H1 (cell line): Measurements from ENCODE around the gene ATP4A. TPM values are rescaled to one million over a fixed set of nuclear protein-coding genes. Genes with fewer than 3 reads are reported as not detected.

Experiments used
- CBX5 ChIP-seq: fragments of 300-800, 300-1000 bp; sonication (generic); IDR thresholded peaks from 2 replicates; pipeline ENCODE4 v1.7.1; 2016; ENCODE audit warnings: antibody characterized with exemption, low read length, low read depth
- CHD1 ChIP-seq: IDR thresholded peaks from 2 replicates; pipeline ENCODE4 v1.6.1; 2012; ENCODE audit warnings: low read depth, low read length, improper control_type of control experiment
- CREB1 ChIP-seq: IDR thresholded peaks from 2 replicates; pipeline ENCODE4 v1.6.1; 2012; ENCODE audit warnings: inconsistent platforms
- EP300 ChIP-seq, 2 experiments: IDR thresholded peaks; 1 replicate in 1 of 2; 2 replicates in 1 of 2; pipeline ENCODE4 v1.6.1; 2011 to 2012; ENCODE audit warnings: low read depth in 2 of 2, low read length in 2 of 2, mild to moderate bottlenecking in 2 of 2, borderline replicate concordance in 1 of 2, inconsistent platforms in 1 of 2, moderate library complexity in 1 of 2
- EZH2 ChIP-seq: fragments of 200-600 bp; sonication (generic); IDR thresholded peaks from 2 replicates; pipeline ENCODE4 v1.7.1; 2012; ENCODE audit warnings: low read depth, mild to moderate bottlenecking, moderate library complexity, low read length, inconsistent platforms; ENCODE audit not compliant: severe bottlenecking
- GTF2F1 ChIP-seq: IDR thresholded peaks from 2 replicates; pipeline ENCODE4 v1.6.1; 2012; ENCODE audit warnings: low read depth, low read length, improper control_type of control experiment, borderline replicate concordance
- NANOG ChIP-seq: IDR thresholded peaks from 2 replicates; pipeline ENCODE4 v1.6.1; 2011; ENCODE audit warnings: low read length, low read depth, mild to moderate bottlenecking, inconsistent platforms; ENCODE audit not compliant: insufficient read depth, poor library complexity, severe bottlenecking
- PHF8 ChIP-seq: fragments of 200-600 bp; sonication (generic); conservative IDR thresholded peaks from 2 replicates; pipeline ENCODE4 v1.7.1; 2012; ENCODE audit warnings: low read depth, mild to moderate bottlenecking, inconsistent platforms, low read length, moderate library complexity
- POLR2A ChIP-seq, 2 experiments: IDR thresholded peaks; 1 replicate in 1 of 2; 2 replicates in 1 of 2; pipeline ENCODE4 v1.6.1; 2011; ENCODE audit warnings: low read depth in 2 of 2, low read length in 2 of 2, mild to moderate bottlenecking in 2 of 2; ENCODE audit errors: control extremely low read depth in 1 of 2
- RXRA ChIP-seq: IDR thresholded peaks from 2 replicates; pipeline ENCODE4 v1.6.1; 2011; ENCODE audit warnings: low read depth, mild to moderate bottlenecking, low read length, moderate library complexity; ENCODE audit not compliant: insufficient read depth
- SP4 ChIP-seq: IDR thresholded peaks from 2 replicates; pipeline ENCODE4 v1.6.1; 2012; ENCODE audit warnings: low read length, inconsistent platforms
- SUZ12 ChIP-seq: fragments of 200-600 bp; sonication (generic); IDR thresholded peaks from 2 replicates; pipeline ENCODE4 v1.6.1; 2012; ENCODE audit warnings: mild to moderate bottlenecking, inconsistent platforms, low read length, moderate library complexity, mixed read lengths
- TAF1 ChIP-seq: IDR thresholded peaks from 2 replicates; pipeline ENCODE4 v1.6.1; 2011; ENCODE audit warnings: mild to moderate bottlenecking, low read depth, low read length
- TEAD4 ChIP-seq: IDR thresholded peaks from 2 replicates; pipeline ENCODE4 v1.6.1; 2012; ENCODE audit warnings: low read depth, low read length, inconsistent platforms, mixed read lengths
- polyA plus RNA-seq, 7 experiments: library from polyadenylated mRNA; depleted of rRNA in 3 of 7; stranded (reverse) in 5 of 7; unstranded in 2 of 7; fragments of >200 nt in 5 of 7; fragments of 200-250 nt in 2 of 7; gene quantifications; 1 replicate in 5 of 7; 2 replicates in 1 of 7; 4 replicates in 1 of 7; pipeline versions ENCODE4 v1.2.1 to v1.2.3, GENCODE V29; 2011 to 2013; ENCODE audit warnings: missing spikeins in 2 of 7, mixed read lengths in 2 of 7
- total RNA-seq: library from RNA; stranded (reverse); fragmentation: NEBNext Ultra II Directional; extraction: Animal tissue kit (Norgen Biotek cat#: 25700); gene quantifications from 2 replicates; pipeline ENCODE4 v1.2.1, GENCODE V29; 2021
- TF ChIP-seq, protein P1 (sequence below): IDR thresholded peaks from 2 replicates; pipeline ENCODE4 v1.6.1; 2012; ENCODE audit warnings: inconsistent platforms
- TF ChIP-seq, protein P2 (sequence below), 3 experiments: IDR thresholded peaks; 1 replicate in 2 of 3; 2 replicates in 1 of 3; pipeline versions ENCODE4 v1.5.1 to v1.6.1; 2011; ENCODE audit warnings: low read length in 3 of 3, mild to moderate bottlenecking in 3 of 3, inconsistent platforms in 2 of 3, low read depth in 1 of 3, moderate library complexity in 1 of 3; ENCODE audit not compliant: insufficient read depth in 1 of 3; ENCODE audit errors: control extremely low read depth in 1 of 3
- TF ChIP-seq, protein P3 (sequence below): IDR thresholded peaks from 2 replicates; pipeline ENCODE4 v1.6.1; 2012; ENCODE audit warnings: low read length, inconsistent platforms
- TF ChIP-seq, protein P4 (sequence below): IDR thresholded peaks from 2 replicates; pipeline ENCODE4 v1.6.1; 2011; ENCODE audit warnings: low read depth, mild to moderate bottlenecking, low read length; ENCODE audit not compliant: insufficient read depth

The ATP4A gene
- total and polyA plus RNA-seq, 2 of the 8 experiments (the other 6 are each of a cell fraction or from before 2014, with no cell fraction given) = 0.50 to 1.2 TPM

DNA sequence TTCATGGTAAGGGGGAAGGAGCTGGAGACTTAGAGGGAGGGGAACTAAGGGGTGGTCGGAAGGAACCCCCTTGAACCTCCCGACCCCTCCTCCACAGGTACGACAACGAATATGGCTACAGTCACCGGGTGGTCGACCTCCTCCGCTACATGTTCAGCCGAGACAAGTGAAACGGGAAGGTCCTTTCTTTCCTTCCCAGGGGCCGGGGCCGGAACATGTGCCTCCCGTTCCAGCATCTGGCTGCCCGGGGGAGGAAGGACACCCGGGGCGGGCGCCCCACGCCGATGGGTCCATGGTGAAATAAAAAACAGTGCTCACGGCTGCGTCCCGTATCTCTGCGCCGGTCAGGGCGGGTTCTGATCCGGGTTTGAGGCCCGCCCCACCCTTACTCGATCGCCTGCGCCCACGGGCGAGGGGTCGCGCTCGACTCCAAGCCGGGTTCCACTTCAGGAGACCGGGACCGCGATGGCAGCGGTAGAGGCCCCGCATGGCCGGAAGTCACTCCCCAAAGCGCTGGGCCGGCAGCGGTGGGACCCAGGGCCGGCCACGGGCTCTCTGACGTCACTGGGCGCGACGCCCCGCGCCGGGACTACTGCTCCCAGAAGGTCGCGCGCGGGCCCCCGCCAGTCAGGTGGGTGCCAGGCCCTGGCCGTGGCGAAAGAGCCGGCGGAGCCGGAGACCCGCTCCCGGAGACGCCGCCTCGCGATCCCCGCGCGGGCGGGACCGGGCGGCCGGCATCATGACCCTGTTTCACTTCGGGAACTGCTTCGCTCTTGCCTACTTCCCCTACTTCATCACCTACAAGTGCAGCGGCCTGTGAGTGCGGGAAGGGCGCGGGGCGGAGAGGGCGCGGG, 18.2 kb downstream of the ATP4A start, which contains the start of gene TMEM147 (continued):
- no peak for TF ChIP-seq RXRA
- TF ChIP-seq GTF2F1 = no peak
- TF ChIP-seq EZH2 = no peak
- TF ChIP-seq, protein P1, sequence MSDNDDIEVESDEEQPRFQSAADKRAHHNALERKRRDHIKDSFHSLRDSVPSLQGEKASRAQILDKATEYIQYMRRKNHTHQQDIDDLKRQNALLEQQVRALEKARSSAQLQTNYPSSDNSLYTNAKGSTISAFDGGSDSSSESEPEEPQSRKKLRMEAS = peak; percentile 61
- TF ChIP-seq TEAD4 = no peak
- no peak for TF ChIP-seq SP4
- TF ChIP-seq, protein P2, sequence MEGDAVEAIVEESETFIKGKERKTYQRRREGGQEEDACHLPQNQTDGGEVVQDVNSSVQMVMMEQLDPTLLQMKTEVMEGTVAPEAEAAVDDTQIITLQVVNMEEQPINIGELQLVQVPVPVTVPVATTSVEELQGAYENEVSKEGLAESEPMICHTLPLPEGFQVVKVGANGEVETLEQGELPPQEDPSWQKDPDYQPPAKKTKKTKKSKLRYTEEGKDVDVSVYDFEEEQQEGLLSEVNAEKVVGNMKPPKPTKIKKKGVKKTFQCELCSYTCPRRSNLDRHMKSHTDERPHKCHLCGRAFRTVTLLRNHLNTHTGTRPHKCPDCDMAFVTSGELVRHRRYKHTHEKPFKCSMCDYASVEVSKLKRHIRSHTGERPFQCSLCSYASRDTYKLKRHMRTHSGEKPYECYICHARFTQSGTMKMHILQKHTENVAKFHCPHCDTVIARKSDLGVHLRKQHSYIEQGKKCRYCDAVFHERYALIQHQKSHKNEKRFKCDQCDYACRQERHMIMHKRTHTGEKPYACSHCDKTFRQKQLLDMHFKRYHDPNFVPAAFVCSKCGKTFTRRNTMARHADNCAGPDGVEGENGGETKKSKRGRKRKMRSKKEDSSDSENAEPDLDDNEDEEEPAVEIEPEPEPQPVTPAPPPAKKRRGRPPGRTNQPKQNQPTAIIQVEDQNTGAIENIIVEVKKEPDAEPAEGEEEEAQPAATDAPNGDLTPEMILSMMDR (IDR thresholded peaks at IDR 0.05; ENCODE audit: control extremely low read depth in 1 of 3, insufficient read depth in 1 of 3, low read depth in 1 of 3, low read length in 3 of 3) = no peak
- TF ChIP-seq NANOG = no peak
- peak; percentile 85 for TF ChIP-seq PHF8
- no peak for TF ChIP-seq CBX5
- TF ChIP-seq SUZ12 = no peak
- TF ChIP-seq, protein P3, sequence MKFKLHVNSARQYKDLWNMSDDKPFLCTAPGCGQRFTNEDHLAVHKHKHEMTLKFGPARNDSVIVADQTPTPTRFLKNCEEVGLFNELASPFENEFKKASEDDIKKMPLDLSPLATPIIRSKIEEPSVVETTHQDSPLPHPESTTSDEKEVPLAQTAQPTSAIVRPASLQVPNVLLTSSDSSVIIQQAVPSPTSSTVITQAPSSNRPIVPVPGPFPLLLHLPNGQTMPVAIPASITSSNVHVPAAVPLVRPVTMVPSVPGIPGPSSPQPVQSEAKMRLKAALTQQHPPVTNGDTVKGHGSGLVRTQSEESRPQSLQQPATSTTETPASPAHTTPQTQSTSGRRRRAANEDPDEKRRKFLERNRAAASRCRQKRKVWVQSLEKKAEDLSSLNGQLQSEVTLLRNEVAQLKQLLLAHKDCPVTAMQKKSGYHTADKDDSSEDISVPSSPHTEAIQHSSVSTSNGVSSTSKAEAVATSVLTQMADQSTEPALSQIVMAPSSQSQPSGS = no peak
- peak in 1 of 2 experiments; percentile 88; a peak in 2 of 3 replicates for TF ChIP-seq POLR2A (IDR thresholded peaks at IDR 0.05; ENCODE audit: control extremely low read depth in 1 of 2, low read depth in 2 of 2, low read length in 2 of 2)
- no peak for TF ChIP-seq CHD1
- TF ChIP-seq, protein P4, sequence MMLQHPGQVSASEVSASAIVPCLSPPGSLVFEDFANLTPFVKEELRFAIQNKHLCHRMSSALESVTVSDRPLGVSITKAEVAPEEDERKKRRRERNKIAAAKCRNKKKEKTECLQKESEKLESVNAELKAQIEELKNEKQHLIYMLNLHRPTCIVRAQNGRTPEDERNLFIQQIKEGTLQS = peak; percentile 94
- peak; percentile 78 for TF ChIP-seq TAF1
- TF ChIP-seq EP300 (IDR thresholded peaks at IDR 0.05; ENCODE audit: borderline replicate concordance in 1 of 2, low read depth in 2 of 2, low read length in 2 of 2) = no peak
- peak; percentile 97 for TF ChIP-seq CREB1
